Measurements from ENCODE around the gene LYVE1. TPM values are rescaled to one million over a fixed set of nuclear protein-coding genes. Genes with fewer than 3 reads are reported as not detected.

The LYVE1 gene
- total RNA-seq, 1 donor from 2014 or later = 62.9 TPM

DNA sequence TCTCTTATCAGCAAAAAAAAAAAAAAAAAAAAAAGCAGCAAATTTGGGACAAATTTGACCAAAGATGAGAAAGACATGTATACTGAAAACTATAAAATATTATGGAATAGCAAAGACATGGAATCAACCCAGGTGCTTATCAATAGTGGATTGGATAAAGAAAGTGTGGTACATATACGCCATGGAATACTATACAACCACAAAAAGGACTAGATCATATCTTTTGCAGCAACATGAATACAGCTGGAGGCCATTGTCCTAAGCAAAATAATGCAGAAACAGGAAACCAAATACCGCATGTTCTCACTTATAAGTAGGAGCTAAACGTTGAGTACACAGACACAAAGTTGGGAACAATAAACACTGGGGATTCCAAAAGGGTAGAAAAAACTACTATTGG is 25.7 kb downstream of the LYVE1 start:
- Histone ChIP-seq H3K4me1 (peaks cover 18% of the 10 kb centered on the region), H3K27ac (no peak overlapping the region), H3K9me3 (no peaks in the 10 kb centered on the region), H3K36me3 (no peaks in the 10 kb centered on the region), H3K4me3 (no peak overlapping the region), H3K27me3 (no peaks in the 10 kb centered on the region)
- TF ChIP-seq, protein P1, sequence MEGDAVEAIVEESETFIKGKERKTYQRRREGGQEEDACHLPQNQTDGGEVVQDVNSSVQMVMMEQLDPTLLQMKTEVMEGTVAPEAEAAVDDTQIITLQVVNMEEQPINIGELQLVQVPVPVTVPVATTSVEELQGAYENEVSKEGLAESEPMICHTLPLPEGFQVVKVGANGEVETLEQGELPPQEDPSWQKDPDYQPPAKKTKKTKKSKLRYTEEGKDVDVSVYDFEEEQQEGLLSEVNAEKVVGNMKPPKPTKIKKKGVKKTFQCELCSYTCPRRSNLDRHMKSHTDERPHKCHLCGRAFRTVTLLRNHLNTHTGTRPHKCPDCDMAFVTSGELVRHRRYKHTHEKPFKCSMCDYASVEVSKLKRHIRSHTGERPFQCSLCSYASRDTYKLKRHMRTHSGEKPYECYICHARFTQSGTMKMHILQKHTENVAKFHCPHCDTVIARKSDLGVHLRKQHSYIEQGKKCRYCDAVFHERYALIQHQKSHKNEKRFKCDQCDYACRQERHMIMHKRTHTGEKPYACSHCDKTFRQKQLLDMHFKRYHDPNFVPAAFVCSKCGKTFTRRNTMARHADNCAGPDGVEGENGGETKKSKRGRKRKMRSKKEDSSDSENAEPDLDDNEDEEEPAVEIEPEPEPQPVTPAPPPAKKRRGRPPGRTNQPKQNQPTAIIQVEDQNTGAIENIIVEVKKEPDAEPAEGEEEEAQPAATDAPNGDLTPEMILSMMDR (IDR thresholded peaks at IDR 0.05) = no peak
- TF ChIP-seq POLR2AphosphoS5 (IDR thresholded peaks at IDR 0.05; ENCODE audit: insufficient read depth in 1 of 2, low read depth in 1 of 2) (no peak), POLR2A (IDR thresholded peaks at IDR 0.05) (no peak)
- intact Hi-C loops (cut with DNase I) = no loop called here
- no peak for DNase-seq (ENCODE audit: extremely low spot score in 2 of 2)

DNA sequence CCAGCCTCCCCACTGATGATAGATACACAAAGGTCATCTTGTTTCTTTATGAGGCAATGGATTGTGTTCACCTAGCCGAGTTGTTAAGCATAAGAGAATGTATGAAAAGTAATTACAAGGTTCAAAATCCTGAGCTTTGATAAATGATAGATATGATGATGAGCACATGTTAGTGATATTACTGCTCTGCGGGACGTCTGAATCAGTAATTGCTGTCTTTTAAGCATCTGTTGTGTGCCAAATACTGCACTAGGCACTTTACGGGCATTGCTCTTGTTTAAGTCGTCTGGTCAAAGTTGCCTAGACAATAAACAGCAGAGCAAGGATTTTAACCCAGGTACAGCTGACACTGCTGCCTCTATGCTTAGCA is 26.9 kb downstream of the LYVE1 start:
- Histone ChIP-seq H3K9me3 (no peaks in the 10 kb centered on the region), H3K36me3 (no peaks in the 10 kb centered on the region), H3K27ac (peak overlapping the region; percentile 97), H3K4me3 (peak overlapping the region; percentile 60 to 97), H3K27me3 (no peaks in the 10 kb centered on the region), H3K4me1 (peaks cover 18% of the 10 kb centered on the region)
- intact Hi-C loops (cut with DNase I) = no loop called here
- DNase-seq (ENCODE audit: extremely low spot score in 2 of 2) = no peak
- TF ChIP-seq, protein P1 (IDR thresholded peaks at IDR 0.05) = no peak
- TF ChIP-seq POLR2AphosphoS5 (IDR thresholded peaks at IDR 0.05; ENCODE audit: insufficient read depth in 1 of 2, low read depth in 1 of 2) (no peak), POLR2A (IDR thresholded peaks at IDR 0.05) (no peak)

DNA sequence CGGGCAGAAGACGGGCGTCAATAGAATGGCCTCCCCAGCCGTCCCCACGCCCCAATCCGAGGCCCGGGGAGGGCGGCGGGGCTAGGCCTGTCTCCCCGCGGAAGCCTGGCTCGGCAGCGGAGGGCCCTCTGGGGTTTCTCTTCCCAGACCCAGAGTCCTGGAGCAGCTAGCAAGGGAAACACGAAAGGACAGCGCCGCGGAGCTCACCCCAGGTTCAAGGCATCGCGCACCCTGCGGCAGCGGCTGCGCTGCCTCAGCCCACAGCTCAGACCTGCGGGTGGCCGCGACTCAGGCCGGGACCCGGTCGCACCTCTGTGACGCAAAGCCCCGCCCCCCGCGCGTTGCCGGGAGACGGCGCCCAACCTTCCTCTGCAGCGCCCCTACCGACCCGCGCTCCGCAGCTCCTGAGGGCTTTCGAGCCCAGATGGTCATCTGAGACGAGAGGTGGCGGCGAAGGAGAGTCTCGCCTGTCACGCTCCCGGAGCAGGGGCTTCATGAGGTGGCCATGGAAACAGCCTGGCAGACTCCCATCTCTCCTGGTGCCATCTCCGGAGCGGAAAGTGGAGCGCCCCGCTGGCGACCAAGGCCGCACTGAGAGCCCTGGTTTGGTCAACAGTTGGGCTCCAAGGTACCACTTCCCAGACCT is 27.4 kb downstream of the LYVE1 start, which contains the start of gene RNF141:
RNF141 (minus strand) TSS at position 273 of the 646 bp plus-strand sequence. CDS start 7,029 bp downstream, outside the sequence.
- Histone ChIP-seq H3K4me3 (peak within 1 kb of the TSS; percentile 60 to 97), H3K4me1 (peaks cover 18% of the 10 kb centered on the region), H3K27me3 (no peaks in the 10 kb centered on the region), H3K36me3 (no peaks in the 10 kb centered on the region), H3K9me3 (no peaks in the 10 kb centered on the region), H3K27ac (peak within 1 kb of the TSS; percentile 97)
- intact Hi-C loops (cut with DNase I) = no loop called here
- TF ChIP-seq, protein P1 (IDR thresholded peaks at IDR 0.05) = peak; percentile 58 to 72 (median 68)
- TF ChIP-seq POLR2AphosphoS5 (IDR thresholded peaks at IDR 0.05; ENCODE audit: insufficient read depth in 1 of 2, low read depth in 1 of 2) (peak; percentile 82 to 99), POLR2A (IDR thresholded peaks at IDR 0.05) (peak in 1 of 2 donors; percentile 90)
- peak in 1 of 2 donors; percentile 92 for DNase-seq (ENCODE audit: extremely low spot score in 2 of 2)

DNA sequence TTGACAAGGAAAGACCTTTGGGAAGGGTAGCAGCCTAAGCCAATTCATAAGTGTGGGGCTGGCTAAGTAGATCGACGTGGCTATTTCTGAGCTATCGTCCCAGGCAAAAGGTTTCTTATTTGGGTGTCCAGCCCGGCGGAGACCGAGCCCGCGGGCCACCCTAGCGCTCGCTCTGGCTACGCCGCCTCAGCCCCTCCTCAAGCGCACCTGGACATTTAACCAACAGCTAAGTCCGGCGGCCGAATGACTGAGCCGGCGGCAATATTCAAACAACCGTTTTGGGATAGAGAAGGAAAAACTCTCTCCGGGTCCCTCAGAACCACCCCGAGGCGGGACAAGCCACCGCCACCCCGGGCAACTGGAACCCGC is 27.9 kb downstream of the LYVE1 start:
- Histone ChIP-seq H3K27me3 (no peaks in the 10 kb centered on the region), H3K36me3 (no peaks in the 10 kb centered on the region), H3K4me1 (peaks cover 18% of the 10 kb centered on the region), H3K4me3 (peak overlapping the region; percentile 60 to 97), H3K27ac (peak overlapping the region; percentile 97), H3K9me3 (no peaks in the 10 kb centered on the region)
- intact Hi-C loops (cut with DNase I) = no loop called here
- no peak for DNase-seq (ENCODE audit: extremely low spot score in 2 of 2)
- no peak for TF ChIP-seq POLR2A (IDR thresholded peaks at IDR 0.05)
- TF ChIP-seq, protein P1 (IDR thresholded peaks at IDR 0.05) = no peak
- TF ChIP-seq POLR2AphosphoS5 (IDR thresholded peaks at IDR 0.05; ENCODE audit: insufficient read depth in 1 of 2, low read depth in 1 of 2) = no peak

DNA sequence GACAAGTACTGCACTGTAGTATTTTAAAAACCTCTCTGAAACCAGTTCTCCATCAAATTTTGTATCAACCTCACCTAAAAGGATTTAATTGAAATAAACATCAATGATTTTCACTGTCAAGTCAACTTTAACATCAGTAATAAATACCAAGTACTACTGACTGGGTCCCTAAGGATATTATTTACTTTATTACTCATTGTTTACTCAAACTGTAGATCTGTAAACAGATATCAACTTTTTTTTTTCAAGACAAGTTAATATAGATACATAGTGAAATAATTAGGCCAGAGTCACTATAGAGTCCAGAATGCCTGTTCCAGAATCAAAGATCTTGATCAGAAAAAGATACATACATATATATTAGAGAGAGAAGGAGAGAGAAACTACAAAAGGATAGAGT is 29.1 kb downstream of the LYVE1 start:
- H3K4me1 ChIP-seq = peaks cover 18% of the 10 kb centered on the region
- no peaks in the 10 kb centered on the region for H3K36me3 ChIP-seq
- no peaks in the 10 kb centered on the region for H3K9me3 ChIP-seq
- no peak for DNase-seq (ENCODE audit: extremely low spot score in 2 of 2)
- TF ChIP-seq, protein P1 (IDR thresholded peaks at IDR 0.05) = no peak
- no peak for TF ChIP-seq POLR2A (IDR thresholded peaks at IDR 0.05)
- no peak overlapping the region for H3K27ac ChIP-seq
- H3K4me3 ChIP-seq = no peak overlapping the region
- H3K27me3 ChIP-seq = no peaks in the 10 kb centered on the region
- intact Hi-C loops (cut with DNase I) = no loop called here
